KBM-7 (cell line): ENCODE measurements around the gene PDE4DIP.
"Not testable (repeated sequence)": the region's sequence is repeated elsewhere in the genome, so short reads cannot be mapped to it uniquely, and the experiment has no call there.

Source experiments
- DNase-seq: peaks from one replicate; pipeline ENCODE4 v3.0.0-alpha.2; 2015
- in situ Hi-C: fragments of 300-500 bp; cut with MboI; formaldehyde crosslinking; loops from 2 replicates; pipeline ENCODE4 v1.14.3; 2020; ENCODE audit warnings: low sequenced_read_pairs, low pct_unique_long_range_greater_than_20kb, mixed read lengths

Gene PDE4DIP

DNA sequence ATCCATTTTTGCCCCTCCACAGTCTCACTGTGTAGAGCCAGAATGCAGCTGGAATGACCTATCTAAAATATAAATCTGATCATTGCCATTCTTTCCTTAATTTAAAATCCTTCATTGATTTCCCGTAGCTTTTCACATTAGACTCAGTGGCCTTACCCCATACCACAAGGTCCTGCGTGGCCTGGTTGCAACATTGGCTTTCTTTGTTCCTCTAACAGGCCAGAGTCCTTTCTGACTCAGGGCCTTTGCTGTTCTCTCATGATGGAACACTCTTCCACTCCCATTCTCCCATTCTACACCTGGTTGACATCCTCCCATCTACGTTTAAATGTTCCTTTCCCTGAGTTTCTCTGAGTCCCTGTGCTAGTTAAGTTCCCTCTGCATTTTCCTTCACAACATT lies 18.4 kb downstream of the PDE4DIP start:
- DNase-seq, in situ Hi-C loops: not testable (repeated sequence)

DNA sequence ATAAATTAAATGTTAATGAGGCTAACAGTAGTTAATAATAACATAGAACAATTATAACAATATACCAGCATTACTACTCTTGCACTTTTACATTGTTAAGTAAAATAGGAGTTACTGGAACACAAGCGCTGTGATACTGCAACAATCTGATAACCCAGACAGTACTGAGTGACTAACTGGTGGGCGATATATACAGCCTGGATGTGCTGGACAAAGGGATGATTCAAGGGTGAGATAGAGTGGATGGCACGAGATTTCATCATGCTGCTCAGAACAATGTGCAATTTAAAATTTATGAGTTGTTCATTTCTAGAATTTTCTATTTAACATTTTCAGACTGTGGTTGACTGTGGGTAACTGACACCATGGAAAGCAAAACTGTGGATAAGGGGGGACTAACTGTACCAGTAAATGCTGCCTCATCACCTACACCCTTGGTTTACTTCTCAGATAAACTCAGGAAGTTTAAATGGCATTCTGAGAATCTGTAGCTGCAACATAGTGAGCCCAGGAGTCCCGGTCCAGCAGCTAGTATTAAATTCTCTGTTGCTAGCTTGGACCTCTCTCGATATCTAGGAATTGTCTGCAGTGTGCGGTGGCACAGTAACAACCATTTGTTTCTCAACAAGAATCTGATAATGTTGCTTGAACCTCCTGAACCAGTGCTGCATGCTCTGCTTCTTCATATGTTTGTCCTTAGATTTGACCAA lies 24.9 kb downstream of the PDE4DIP start:
- DNase-seq, in situ Hi-C loops: not testable (repeated sequence)

DNA sequence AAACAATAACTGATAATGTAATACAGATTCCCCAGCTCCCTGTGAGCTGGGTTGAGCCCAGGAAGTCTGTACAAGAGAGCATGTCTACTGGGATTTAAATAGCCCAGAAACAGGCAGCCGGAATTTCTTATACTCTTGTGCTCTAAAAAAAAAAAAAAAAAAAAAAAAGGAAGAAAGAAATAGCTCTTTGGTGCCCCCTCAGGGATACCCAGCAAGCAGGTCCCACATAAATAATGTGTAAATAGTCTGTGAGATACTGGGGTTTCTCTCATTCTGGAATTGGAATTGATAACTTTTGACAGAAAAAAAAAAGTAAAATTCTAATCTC lies 25.4 kb downstream of the PDE4DIP start:
- in situ Hi-C loops, DNase-seq: not testable (repeated sequence)

DNA sequence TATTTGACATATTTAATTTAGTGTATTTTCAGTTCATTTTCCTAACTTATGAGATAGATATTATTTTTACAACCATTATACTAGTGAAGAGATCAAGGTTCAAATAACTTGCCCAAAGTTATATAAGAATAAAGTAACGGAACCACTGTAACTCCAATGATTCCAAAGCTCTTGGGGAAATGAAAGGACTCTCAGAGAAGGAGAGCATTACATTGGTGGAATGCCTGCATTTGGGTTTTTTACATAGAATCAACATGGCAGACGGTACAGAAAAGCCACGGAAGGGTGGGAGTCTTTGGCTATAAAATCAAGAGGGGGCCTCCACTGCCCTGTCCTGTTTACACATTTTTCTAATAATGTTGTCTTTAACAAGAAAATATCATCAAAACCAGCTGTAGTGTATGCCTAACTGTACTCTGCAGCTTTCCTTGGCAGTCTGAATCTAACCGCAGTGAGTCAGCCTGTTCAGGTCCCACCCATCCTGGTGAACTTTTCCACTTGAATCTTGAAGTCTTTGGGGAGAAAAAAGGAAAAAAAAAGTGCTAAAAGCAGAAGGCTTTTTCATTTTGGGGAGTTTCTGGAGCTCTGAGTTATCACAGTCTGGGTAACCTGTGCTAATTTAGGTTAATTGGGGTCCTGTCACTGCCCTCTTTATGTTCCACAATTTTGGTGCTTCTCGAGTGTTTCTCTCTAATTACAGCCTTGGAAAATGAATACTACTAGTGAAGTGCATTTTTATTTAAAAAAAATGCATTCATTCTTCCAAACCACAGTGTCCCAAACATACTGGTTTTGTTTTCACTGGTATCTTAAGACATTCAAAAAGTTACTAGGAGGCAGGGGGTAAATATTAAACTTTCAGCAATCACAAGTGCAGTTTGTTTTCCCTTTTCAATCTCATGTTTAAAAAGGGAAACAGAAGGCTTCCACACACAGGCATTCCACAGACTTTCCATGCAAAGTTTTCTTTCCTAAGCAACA lies 30.5 kb downstream of the PDE4DIP start:
- in situ Hi-C loops, DNase-seq: not testable (repeated sequence)

DNA sequence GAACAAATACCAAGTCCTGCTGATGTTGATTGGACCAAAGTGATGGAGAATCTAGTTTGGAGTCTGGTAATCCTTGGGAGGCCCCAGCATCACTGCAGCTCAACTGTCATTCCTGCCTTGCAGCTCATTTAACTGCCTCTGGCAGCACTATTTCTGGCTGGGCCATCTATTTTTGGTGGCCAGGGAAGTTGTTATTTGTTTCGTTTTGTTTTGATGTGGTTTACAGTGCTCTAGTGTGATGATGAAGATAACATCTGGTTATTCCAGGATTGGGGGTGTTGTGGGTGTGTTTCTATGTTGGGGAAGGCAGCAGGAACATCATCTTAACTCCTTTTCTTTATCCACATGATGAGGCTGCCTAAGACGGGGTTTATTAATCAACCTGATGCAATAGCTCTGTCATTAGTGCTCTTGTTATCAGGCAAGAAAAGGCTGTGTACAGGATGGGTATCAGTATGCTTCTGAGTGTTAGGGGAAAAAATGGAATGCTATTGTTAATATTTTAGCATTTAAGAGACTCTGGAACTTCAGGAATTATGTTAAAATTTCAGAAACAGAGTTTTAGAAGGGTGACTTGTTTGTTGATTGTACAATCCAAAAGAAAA lies 35.7 kb downstream of the PDE4DIP start:
- in situ Hi-C loops, DNase-seq: not testable (repeated sequence)

DNA sequence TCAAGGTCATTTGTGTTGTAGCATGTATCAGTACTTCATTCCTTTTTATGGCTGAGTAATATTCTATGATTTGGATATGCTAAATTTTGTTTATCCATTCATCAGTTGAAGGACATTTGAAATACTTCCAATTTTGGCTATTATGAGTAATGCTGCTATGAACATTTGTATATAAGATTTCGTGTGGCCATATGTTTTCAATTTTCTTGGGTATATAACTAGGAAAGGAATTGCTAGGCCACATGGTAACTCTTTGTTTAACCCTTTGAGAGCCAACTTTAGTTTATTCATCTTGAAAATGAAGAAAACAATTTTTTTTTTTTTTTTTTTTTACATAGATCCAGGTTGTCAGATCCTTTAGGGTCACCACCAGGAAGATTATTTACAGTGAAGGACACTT lies 37.0 kb downstream of the PDE4DIP start:
- not testable (repeated sequence) for DNase-seq

DNA sequence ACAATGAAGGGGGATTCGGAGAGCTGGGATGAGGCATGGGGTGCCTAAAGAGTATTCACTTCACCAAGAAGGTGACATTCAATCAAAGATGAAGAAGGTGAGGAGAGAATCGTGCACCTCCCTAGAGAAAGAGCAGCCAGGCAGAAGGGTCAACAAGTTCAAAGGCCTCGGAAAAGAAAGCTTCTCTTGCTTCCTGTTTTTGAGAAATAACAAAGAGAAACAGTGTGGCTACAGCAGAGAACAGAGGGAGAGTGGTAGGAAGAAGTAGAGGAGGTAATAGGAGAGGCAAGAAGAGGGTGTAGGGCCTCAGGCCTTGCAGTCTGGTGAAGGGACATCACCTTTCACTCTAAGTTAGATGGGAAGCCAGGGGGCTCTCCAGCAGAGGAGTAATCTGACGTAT lies 41.0 kb downstream of the PDE4DIP start:
- in situ Hi-C loops, DNase-seq: not testable (repeated sequence)

More for the DNA sequence above, 37.0 kb downstream of the PDE4DIP start:
- in situ Hi-C loops, result not testable (repeated sequence)

DNA sequence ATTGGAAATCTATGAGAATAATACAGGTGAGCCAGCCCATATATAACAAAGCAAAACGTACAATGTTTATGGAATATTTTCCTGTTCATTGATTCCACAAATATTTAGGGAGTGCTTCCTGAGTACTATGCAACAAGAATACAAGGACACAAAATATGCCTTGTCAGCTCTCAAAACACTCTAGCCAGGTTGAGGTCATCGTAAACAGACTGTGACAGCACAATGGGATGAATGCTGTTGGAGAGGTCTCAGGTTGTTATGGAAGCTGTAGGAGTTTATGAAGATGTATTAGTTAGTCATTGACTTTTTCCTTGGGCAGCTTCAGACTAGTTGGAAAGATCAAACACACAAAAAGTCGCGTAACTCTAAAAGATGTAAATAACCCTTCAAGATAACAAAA lies 42.1 kb downstream of the PDE4DIP start:
- DNase-seq, in situ Hi-C loops: not testable (repeated sequence)

DNA sequence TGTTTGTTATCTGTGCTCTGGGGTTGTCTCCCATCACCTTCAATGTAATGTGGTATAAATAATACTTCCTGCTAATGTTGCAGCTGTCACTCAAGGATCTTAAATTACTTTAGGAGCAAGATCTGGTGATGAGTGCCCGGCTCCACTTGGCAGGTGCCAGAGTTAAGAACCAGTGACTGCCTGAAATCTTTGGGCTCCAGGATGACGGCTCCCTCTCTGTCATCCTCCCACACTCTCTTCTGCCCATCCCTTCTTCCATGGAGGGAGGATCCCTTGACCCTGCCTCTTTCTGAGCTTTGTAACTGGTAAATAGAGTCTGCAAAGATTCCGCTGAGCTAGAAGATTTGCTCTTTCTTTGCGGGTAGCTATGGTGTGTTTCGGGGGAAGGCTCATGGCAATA lies 44.4 kb downstream of the PDE4DIP start:
- DNase-seq, in situ Hi-C loops: not testable (repeated sequence)

DNA sequence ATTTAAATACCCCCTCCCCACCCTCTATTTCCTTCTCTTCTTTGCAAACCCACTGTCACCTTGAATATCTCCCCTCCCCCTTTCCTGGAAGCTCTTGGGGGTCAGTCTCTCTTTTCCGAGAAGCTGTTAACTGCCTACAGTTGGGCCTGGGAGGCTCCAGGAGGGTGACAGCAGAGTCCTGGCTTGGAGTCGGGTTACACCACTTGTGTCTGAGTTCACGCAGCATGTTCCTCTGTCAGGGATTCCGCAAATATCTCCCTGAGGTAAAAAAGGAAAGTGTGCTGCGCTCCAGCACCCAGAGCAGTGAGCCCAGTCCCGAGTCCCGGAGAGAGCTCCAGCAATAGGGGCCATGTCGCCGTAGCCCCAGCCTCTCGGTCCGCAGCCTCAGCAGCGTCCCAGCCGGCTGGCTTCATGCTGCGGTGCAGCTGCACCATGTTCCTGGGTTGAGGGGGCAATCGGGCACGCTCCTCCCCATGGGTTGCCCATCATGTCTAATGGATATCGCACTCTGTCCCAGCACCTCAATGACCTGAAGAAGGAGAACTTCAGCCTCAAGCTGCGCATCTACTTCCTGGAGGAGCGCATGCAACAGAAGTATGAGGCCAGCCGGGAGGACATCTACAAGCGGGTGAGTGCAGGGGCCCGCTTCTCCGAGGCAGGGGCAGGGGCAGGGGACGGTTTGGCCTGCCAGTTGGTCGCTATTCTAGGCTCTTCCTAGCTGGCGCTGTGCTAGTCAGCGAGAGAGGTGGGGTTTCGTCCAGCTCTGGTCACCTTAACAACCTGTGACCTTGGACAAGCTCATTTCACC lies 45.2 kb downstream of the PDE4DIP start:
- in situ Hi-C loops, DNase-seq: not testable (repeated sequence)

DNA sequence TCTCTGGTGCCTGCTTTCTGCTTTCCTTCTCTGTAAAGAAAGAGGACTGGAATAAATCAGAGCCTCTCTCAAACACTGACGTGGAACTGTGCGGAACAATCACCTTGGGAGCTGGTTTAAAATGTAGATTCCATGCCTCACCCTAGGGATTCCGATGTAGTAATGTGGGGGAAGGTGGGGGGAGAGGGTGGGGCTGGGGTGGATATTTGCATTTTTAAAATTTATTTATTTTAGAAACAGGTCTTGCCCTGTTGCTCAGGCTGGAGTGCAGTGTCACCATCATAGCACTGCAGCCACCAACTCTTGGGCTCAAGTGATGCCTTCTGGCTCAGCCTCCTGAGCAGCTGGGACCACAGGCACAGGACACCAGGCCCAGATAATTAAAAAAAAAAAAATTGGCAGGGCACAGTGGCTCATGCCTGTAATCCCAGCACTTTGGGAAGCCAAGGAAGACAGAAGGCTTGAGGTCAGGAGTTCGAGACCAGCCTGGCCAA lies 45.9 kb downstream of the PDE4DIP start:
- in situ Hi-C loops, DNase-seq: not testable (repeated sequence)

DNA sequence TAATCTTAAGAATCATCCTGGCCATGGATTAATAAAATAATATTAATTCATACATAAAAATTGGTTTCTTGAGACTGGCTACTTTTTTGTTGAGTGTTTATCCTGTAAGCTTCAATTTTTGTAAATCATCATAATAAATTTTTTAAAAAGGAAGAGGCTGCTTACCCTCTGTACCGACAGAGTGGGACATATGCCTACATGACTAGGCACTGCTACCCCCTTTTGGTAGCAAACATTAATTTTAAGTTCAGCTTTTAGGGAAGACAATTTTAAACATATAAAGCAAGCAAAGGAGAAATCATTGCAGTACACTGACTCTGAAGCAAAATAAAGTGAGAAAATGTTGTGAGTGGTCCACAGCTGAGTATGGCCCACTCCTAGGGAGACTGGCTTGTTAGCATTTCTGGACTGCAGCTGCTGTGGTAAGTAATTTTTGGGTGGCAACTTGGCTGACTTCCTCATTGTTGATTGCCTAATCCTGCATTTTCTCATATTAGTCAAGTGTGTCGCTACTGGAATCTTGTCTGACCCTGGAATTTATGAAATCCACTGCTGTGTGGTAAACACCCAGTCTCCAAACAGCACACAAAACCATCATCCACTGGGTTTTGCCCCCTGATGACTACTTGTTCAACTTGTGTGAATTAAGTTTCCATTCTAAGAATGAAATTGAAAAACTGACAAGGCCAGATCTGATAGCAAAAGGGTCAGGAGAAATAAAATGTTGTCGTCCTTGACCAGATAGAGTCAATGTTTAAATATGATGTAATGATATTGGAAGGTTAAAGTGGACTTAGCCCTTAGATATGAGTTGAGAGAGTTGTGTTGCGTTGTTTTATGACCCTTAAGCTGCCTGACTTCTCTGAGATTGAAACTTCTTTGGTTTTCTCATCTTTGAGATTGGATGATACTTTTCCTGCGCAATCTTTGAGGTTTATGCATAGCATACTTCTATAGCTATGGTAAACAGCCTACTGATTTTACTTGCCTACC lies 50.4 kb downstream of the PDE4DIP start:
- DNase-seq, in situ Hi-C loops: not testable (repeated sequence)

DNA sequence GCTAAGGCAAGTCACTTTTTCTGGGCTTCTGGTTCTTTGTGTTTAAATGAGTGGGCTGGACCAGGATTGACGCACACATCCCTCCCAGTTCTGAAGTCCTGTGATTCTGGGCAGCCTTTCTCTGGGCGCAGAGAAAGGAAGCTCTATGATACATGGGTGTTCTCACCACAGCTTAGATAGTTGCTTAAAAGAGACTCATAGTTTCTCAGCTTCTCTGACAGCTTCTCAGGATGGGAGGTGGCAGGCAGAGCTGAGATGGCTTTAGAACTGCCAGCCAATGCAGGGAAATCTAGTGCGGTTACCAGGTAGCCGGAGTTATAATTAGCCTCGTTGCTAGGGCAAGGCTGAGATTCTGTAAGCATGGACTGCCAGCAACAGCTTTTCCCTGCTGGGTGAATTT lies 55.8 kb downstream of the PDE4DIP start:
- DNase-seq, in situ Hi-C loops: not testable (repeated sequence)

DNA sequence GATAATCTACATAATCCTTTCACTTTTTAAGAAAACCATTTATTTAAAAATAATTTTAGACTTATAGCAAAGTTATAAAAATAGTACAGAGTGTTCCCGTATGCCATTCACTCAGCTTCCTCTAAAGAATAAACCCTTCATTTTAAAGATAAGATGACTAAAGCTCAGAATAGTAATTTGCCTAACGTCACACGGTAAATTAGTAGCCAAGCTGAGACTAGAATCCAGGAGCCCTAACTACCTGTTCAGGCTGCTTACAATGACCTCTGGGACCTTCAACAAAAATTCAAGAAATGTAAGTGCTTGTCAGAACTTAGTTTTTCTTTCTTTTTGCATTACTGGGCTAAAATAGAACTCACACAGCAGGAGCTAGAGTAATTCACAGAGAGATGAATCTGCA lies 56.5 kb downstream of the PDE4DIP start:
- in situ Hi-C loops, DNase-seq: not testable (repeated sequence)

DNA sequence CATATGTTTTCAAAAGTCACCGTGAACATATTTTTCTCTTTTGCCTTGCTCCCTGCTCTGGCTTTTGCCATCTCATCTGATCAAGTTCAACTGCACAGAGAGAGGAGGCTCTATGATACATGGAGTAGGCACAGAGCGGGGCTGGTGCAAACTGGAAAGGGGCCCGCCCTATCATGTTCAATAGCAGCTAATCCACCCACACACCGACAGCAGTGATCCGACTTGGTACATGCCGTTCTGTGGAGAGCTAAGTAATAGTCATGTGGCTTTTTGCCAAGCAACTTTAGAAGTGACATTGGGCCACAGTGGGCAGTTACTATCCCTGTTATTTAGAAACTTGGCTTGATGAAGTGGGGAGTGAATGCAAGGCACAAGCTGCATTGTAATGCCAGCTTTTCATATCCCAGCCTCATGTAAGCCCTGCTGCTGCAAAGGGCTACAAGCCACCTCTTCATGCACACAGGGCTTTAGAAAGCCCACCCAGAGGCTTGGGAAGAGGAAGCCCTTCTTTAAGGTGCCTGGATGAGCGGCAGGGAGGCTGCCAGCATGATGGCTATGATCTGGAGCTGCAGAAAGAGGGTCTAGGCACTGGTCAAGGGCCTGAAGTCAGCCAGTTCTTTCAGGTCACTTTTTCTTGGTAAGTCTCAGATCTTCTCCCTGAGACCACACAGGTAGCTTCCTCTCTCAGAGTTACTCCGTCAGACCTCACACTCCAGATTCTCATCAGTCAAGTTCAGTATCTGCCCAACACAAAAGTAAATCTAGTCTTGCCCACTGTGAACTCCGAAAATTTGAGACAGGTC lies 57.1 kb downstream of the PDE4DIP start:
- in situ Hi-C loops, DNase-seq: not testable (repeated sequence)

DNA sequence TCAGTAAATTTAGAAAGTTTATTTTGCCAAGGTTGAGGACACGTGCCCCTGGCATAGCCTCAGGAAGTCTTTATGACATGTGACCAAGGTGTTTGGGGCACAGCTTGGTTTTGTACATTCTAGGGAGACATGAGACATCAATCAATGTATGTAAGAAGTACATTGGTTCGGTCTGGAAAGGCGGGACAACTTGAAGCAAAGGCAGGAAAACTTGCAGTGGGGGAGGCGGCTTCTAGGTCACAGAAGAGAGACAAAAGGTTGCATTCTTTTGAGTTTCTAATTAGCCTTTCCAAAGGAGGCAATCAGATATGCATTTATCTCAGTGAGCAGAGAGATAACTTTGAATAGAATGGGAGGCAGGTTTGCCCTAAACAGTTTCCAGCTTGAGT lies 57.7 kb downstream of the PDE4DIP start:
- in situ Hi-C loops, DNase-seq: not testable (repeated sequence)
